Stimulated activated CD8-positive, alpha-beta memory T cell treated with anti-CD3 and anti-CD28 coated beads, Interleukin-2, amount 100 ng/mL, for 1 hour (primary cell): ENCODE results near the gene FCN2.

Experiments
- DNase-seq, 2 donors: peaks; one replicate each; pipeline ENCODE4 v3.0.0-alpha.2; 2020; ENCODE audit warnings: low read depth in 2 of 2

FCN2 gene

DNA sequence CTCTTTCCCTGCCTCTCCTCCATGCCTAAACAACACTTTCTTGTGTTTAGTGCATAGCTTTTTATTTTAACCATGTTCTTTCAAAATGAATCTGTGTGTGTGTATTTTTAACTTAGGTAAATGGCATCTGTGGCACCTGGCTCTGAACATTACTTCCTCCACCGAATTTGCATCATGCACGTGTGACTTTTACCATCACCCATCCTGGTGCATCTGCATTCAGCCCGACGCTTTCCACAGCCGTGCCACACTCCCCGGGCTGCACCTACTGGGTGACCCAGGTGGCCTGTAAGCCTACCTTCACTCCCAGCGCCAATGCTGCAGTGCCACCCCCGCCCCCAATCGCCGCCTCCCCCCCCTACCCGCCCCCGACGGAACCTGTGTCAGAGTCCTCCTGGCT is 49.8 kb downstream of the FCN2 start:
- DNase-seq, result no peak

- DNase-seq, result no peak
Observed at GRCh38 chr9:134932171-134932570, 51.6 kb downstream of the FCN2 start.

DNA sequence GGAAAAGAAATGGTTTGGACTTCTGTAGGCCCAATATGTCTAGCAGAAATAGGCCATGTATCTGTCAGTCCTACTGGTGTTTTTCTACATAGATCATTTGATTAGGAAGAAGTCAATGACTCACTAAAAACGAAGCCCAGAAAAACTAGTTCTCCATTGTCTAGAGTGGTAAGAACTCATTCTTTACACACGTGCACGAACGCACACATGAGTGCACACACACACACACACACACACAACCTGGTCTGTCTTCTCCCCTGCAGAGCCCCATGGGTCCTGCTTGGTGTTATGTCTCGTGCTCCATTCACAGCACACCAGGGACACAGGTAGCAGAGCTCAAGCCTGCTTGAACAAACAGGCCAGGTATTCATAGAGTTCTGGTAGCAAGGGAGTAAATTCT is 52.0 kb downstream of the FCN2 start:
- no peak for DNase-seq

DNA sequence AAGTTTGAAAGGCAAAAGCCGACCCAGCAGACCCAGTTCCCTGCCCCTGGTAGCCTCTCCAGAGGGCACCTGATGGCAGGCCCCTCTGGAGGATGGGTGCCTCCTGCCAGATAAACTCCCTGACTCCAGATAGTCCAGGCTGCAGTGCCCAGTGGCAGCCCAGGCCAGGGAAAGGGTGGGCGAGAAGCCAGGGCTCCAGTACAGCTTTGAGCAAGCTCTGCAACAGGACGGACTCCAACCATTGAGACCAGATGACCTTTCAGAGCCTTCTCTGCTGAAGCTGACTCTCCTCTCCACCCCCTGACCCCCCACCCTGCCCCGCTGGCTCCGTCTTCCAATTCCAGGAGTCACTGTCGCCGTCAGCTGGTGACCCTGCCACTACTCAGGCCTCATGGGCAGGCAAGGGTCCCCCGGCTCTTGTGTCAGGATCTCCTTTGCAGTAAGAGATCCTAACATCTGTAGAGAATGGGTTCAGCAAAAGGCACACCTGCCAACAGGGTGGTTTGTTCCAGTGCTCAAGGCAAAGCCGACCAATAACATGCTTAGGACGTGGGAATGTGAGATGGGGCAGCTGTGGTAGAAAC is 52.6 kb downstream of the FCN2 start:
- no peak for DNase-seq

DNA sequence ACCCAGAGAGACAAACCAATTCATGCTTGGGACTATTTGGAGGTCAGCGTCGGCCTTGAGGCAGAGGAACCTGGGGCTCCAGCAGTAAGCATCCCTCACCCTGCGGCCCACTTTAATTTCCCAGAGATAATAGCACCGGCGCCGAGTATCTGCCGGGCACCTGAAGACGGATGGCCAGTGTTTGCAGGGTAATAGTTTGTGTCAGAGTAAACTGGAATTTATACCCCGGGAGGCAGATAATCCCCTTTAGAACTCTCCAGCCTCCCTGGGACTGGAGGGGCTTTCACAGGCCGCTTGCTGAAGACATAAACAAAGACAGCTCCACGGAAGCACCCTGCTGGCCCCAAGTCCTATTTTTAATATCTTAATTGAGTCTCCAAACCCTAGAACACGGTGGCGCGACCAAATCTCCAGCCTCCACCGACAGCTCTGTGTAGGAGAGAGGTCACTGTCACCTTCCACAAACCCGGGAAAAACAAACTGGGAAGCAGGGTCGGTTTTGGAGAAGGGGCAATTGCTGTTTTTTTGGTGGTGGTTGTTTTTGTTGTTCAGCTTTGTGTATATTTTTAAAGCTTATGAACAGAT is 54.5 kb downstream of the FCN2 start:
- DNase-seq, result no peak

- no peak for DNase-seq
Observed at GRCh38 chr9:134935701-134936345, 55.2 kb downstream of the FCN2 start.

- no peak for DNase-seq
Observed at GRCh38 chr9:134936346-134937163, 55.9 kb downstream of the FCN2 start.
